ENCODE data around the gene AGPS. TPM values are rescaled to one million over a fixed set of nuclear protein-coding genes. Genes with fewer than 3 reads are reported as not detected.

The AGPS gene
- total and polyA plus RNA-seq, 9 of the 15 experiments (the other 6 are each of a cell fraction or from before 2014, with no cell fraction given), result 15.5 to 211 (median 63.1) TPM

DNA sequence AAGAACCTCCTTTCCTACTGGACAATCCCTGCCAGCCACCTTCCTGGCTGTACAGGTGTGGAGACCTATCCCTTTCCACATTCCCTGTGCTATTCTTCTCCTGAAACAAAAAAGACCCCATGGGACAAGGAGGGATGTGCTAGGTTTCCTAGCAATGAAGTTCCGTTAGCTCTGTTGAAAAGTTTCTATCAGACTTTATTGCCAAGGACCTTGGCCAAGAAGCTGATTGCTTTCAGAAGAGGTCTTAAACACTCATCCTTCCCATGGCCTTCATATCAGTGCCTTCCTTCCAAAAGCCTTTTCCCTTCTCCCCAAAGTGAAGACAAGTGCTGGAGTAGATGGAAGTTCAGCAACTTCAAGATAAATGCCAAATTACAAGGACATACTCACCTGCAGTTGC lies 194.8 kb downstream of the AGPS start:
- no TSS peak for BruUV-seq (replicated peaks)
- WGBS (ENCODE audit: insufficient coverage, low coverage, missing lambda C conversion rate), result 24% methylated on average over 1 of the region's 1 CpG
- no peaks in the 10 kb centered on the region for H3K4me1 ChIP-seq (replicated peaks in 1 of 2; ENCODE audit: control insufficient read depth in 2 of 2, insufficient read depth in 2 of 2, low read length in 2 of 2)
- no peak for TF ChIP-seq RBFOX2 (IDR thresholded peaks at IDR 0.05; ENCODE audit: low read depth, low read length)
- TF ChIP-seq, protein P1, sequence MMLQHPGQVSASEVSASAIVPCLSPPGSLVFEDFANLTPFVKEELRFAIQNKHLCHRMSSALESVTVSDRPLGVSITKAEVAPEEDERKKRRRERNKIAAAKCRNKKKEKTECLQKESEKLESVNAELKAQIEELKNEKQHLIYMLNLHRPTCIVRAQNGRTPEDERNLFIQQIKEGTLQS (IDR thresholded peaks at IDR 0.05), result no peak
- TF ChIP-seq, protein P1 (CRISPR knock-in tag; conservative IDR thresholded peaks at IDR 0.05), result no peak
- no peak for TF ChIP-seq TRIM28 (IDR thresholded peaks at IDR 0.05)
- TF ChIP-seq, protein P2, sequence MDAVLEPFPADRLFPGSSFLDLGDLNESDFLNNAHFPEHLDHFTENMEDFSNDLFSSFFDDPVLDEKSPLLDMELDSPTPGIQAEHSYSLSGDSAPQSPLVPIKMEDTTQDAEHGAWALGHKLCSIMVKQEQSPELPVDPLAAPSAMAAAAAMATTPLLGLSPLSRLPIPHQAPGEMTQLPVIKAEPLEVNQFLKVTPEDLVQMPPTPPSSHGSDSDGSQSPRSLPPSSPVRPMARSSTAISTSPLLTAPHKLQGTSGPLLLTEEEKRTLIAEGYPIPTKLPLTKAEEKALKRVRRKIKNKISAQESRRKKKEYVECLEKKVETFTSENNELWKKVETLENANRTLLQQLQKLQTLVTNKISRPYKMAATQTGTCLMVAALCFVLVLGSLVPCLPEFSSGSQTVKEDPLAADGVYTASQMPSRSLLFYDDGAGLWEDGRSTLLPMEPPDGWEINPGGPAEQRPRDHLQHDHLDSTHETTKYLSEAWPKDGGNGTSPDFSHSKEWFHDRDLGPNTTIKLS (IDR thresholded peaks at IDR 0.05; ENCODE audit: borderline replicate concordance, low read depth), result no peak
- TF ChIP-seq MXI1 (IDR thresholded peaks at IDR 0.05; ENCODE audit: low read depth, low read length), result no peak
- TF ChIP-seq ARHGAP35 (IDR thresholded peaks at IDR 0.05; ENCODE audit: partially characterized antibody), result no peak
- no peak for TF ChIP-seq CEBPB (tag; IDR thresholded peaks at IDR 0.05)
- no peak for TF ChIP-seq ZSCAN32 (CRISPR knock-in tag; IDR thresholded peaks at IDR 0.05)
- TF ChIP-seq SNRNP70 (optimal IDR thresholded peaks at IDR 0.05; ENCODE audit: low read depth, low read length), result no peak
- TF ChIP-seq ARNT (IDR thresholded peaks at IDR 0.05), result no peak
- TF ChIP-seq KLF13 (tag; IDR thresholded peaks at IDR 0.05; ENCODE audit: borderline replicate concordance, low read depth), result no peak
- TF ChIP-seq TCF3 (CRISPR knock-in tag; IDR thresholded peaks at IDR 0.05), result no peak
- no peak for TF ChIP-seq RBM17 (IDR thresholded peaks at IDR 0.05; ENCODE audit: borderline replicate concordance, low read depth, low read length)
- TF ChIP-seq, protein P3, sequence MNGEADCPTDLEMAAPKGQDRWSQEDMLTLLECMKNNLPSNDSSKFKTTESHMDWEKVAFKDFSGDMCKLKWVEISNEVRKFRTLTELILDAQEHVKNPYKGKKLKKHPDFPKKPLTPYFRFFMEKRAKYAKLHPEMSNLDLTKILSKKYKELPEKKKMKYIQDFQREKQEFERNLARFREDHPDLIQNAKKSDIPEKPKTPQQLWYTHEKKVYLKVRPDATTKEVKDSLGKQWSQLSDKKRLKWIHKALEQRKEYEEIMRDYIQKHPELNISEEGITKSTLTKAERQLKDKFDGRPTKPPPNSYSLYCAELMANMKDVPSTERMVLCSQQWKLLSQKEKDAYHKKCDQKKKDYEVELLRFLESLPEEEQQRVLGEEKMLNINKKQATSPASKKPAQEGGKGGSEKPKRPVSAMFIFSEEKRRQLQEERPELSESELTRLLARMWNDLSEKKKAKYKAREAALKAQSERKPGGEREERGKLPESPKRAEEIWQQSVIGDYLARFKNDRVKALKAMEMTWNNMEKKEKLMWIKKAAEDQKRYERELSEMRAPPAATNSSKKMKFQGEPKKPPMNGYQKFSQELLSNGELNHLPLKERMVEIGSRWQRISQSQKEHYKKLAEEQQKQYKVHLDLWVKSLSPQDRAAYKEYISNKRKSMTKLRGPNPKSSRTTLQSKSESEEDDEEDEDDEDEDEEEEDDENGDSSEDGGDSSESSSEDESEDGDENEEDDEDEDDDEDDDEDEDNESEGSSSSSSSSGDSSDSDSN (IDR thresholded peaks at IDR 0.05; ENCODE audit: borderline replicate concordance in 1 of 2, low read depth in 2 of 2, low read length in 2 of 2), result no peak
- TF ChIP-seq, protein P4, sequence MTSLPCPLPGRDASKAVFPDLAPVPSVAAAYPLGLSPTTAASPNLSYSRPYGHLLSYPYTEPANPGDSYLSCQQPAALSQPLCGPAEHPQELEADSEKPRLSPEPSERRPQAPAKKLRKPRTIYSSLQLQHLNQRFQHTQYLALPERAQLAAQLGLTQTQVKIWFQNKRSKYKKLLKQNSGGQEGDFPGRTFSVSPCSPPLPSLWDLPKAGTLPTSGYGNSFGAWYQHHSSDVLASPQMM (CRISPR knock-in tag; IDR thresholded peaks at IDR 0.05), result no peak
- no peak for TF ChIP-seq HNRNPK (IDR thresholded peaks at IDR 0.05; ENCODE audit: low read depth, low read length, poor library complexity, severe bottlenecking)
- TF ChIP-seq DACH1 (IDR thresholded peaks at IDR 0.05; ENCODE audit: partially characterized antibody), result no peak
- FAIRE-seq, result no peak
- H3K4me2 ChIP-seq (ENCODE audit: insufficient read depth, low read length), result no peak overlapping the region
- H3K36me3 ChIP-seq (ENCODE audit: control insufficient read depth, insufficient read depth, low read length), result no peaks in the 10 kb centered on the region
- H3K9me3 ChIP-seq (replicated peaks; ENCODE audit: control insufficient read depth, insufficient read depth, low read depth, low read length), result no peaks in the 10 kb centered on the region
- no peak overlapping the region for H3K4me3 ChIP-seq
- DNase-seq (ENCODE audit: extremely low read depth in 1 of 4, low spot score in 3 of 4), result no peak
- ATAC-seq, result no peak
- H3K27me3 ChIP-seq (ENCODE audit: control insufficient read depth in 2 of 2, insufficient read depth in 2 of 2, low read length in 2 of 2), result peaks cover 0 to 4% of the 10 kb centered on the region in 2 experiments; a peak in 2 of 5 replicates
- no peaks in the 10 kb centered on the region for H4K20me1 ChIP-seq (replicated peaks; ENCODE audit: control insufficient read depth, insufficient read depth, low read length)
- POLR2A ChIA-PET, result no interaction called here
- H3K9me1 ChIP-seq (ENCODE audit: control insufficient read depth, insufficient read depth, low read length), result no peaks in the 10 kb centered on the region
- H2AFZ ChIP-seq (ENCODE audit: low read depth, low read length), result no peak overlapping the region
- no peak overlapping the region for H3K9ac ChIP-seq (ENCODE audit: insufficient read depth in 1 of 2, low read depth in 2 of 2, low read length in 2 of 2)
- no peaks in the 10 kb centered on the region for H3K79me2 ChIP-seq (ENCODE audit: control insufficient read depth, insufficient read depth, low read length)
- intact Hi-C loops (cut with micrococcal nuclease) (no loop called here), in situ Hi-C loops (cut with MboI) (no loop called here)
- no peak overlapping the region for H3K27ac ChIP-seq (ENCODE audit: extremely low read depth, low read depth, low read length)
- CTCF ChIA-PET (ENCODE audit: low intra/inter-chr PET ratio), result no interaction called here
